DND-41 (cell line): Measurements from ENCODE around the gene SGCE.

ENCODE experiments used
- ATAC-seq: fragments of 200-7000 bp; cut with Tn5 transposase; 3 replicates; pipeline ENCODE4 v1.9.1; 2021; ENCODE audit warnings: low read depth; ENCODE audit not compliant: insufficient read depth
- DNase-seq: peaks from one replicate; pipeline ENCODE4 v3.0.0-alpha.2; 2020
- H2AFZ ChIP-seq: 2 replicates; pipeline ENCODE4 v1.6.0; 2012; ENCODE audit warnings: low read depth, low read length
- H3K27ac ChIP-seq: 2 replicates; pipeline ENCODE4 v1.5.1; 2012; ENCODE audit warnings: low read length, inconsistent platforms
- H3K27me3 ChIP-seq: fragments of 200-600 bp; sonication (generic); 2 replicates; pipeline ENCODE4 v1.6.0; 2012; ENCODE audit warnings: low read length, mild to moderate bottlenecking, inconsistent platforms; ENCODE audit not compliant: insufficient read depth, poor library complexity
- H3K36me3 ChIP-seq: 2 replicates; pipeline ENCODE4 v1.5.1; 2012; ENCODE audit warnings: low read length, inconsistent platforms; ENCODE audit not compliant: insufficient read depth
- H3K4me1 ChIP-seq: 2 replicates; pipeline ENCODE4 v1.5.1; 2012; ENCODE audit warnings: mild to moderate bottlenecking, low read length; ENCODE audit not compliant: insufficient read depth
- H3K4me2 ChIP-seq: 2 replicates; pipeline ENCODE4 v1.6.0; 2012; ENCODE audit warnings: mild to moderate bottlenecking, moderate library complexity, low read length, inconsistent platforms; ENCODE audit not compliant: insufficient read depth
- H3K4me3 ChIP-seq, 2 experiments: fragments of 200-600 bp in 1 of 2; shearing (Covaris generic) in 1 of 2; 2 replicates each; pipeline ENCODE4 v1.5.1; 2012 to 2016; ENCODE audit warnings: inconsistent platforms in 2 of 2, low read length in 2 of 2, mild to moderate bottlenecking in 2 of 2, low read depth in 1 of 2, moderate library complexity in 1 of 2
- H3K79me2 ChIP-seq: 2 replicates; pipeline ENCODE4 v1.6.0; 2012; ENCODE audit warnings: low read length, inconsistent platforms; ENCODE audit not compliant: insufficient read depth
- H3K9ac ChIP-seq: 2 replicates; pipeline ENCODE4 v1.6.0; 2012; ENCODE audit warnings: low read depth, mild to moderate bottlenecking, inconsistent platforms, low read length, moderate library complexity
- H3K9me3 ChIP-seq: 2 replicates; pipeline ENCODE4 v1.5.1; 2012; ENCODE audit warnings: low read length, moderate library complexity, mild to moderate bottlenecking, inconsistent platforms; ENCODE audit not compliant: insufficient read depth, severe bottlenecking
- H4K20me1 ChIP-seq: 2 replicates; pipeline ENCODE4 v1.6.0; 2012; ENCODE audit warnings: low read length; ENCODE audit not compliant: insufficient read depth
- CTCF ChIP-seq: IDR thresholded peaks from 2 replicates; pipeline ENCODE4 v1.5.1; 2012; ENCODE audit warnings: borderline replicate concordance, low read length, moderate library complexity, mild to moderate bottlenecking; ENCODE audit not compliant: poor library complexity, severe bottlenecking; ENCODE audit errors: extremely low read depth
- EZH2 ChIP-seq: IDR thresholded peaks from 3 replicates; pipeline ENCODE4 v1.6.1; 2012; ENCODE audit warnings: borderline replicate concordance, low read depth, mild to moderate bottlenecking, moderate library complexity, low read length, inconsistent platforms; ENCODE audit not compliant: severe bottlenecking

SGCE gene

GRCh38 chr7:94666879-94667587 lies 11.1 kb upstream of the SGCE start:
- no peak overlapping the region; the same call in 1 of the 2 replicates for H2AFZ ChIP-seq
- ATAC-seq = no peak

GRCh38 chr7:94665426-94665825 lies 9.5 kb upstream of the SGCE start:
- H3K4me1 ChIP-seq = no peaks in the 10 kb centered on the region
- H3K27ac ChIP-seq = no peak overlapping the region
- TF ChIP-seq EZH2 (no peak), CTCF (no peak)
- H3K9ac ChIP-seq = no peak overlapping the region
- H2AFZ ChIP-seq = no peak overlapping the region
- no peak for DNase-seq
- H4K20me1 ChIP-seq = no peaks in the 10 kb centered on the region
- H3K9me3 ChIP-seq = no peaks in the 10 kb centered on the region
- H3K79me2 ChIP-seq = no peaks in the 10 kb centered on the region
- no peaks in the 10 kb centered on the region for H3K27me3 ChIP-seq
- no peak for ATAC-seq
- no peak overlapping the region for H3K4me3 ChIP-seq
- H3K36me3 ChIP-seq = no peaks in the 10 kb centered on the region
- no peak overlapping the region for H3K4me2 ChIP-seq

More at GRCh38 chr7:94666879-94667587, 11.1 kb upstream of the SGCE start:
- Histone ChIP-seq H3K27ac (no peak overlapping the region), H3K27me3 (no peaks in the 10 kb centered on the region), H3K9me3 (no peaks in the 10 kb centered on the region), H3K36me3 (no peaks in the 10 kb centered on the region), H3K9ac (no peak overlapping the region), H4K20me1 (no peaks in the 10 kb centered on the region), H3K4me1 (no peaks in the 10 kb centered on the region), H3K4me2 (no peak overlapping the region), H3K4me3 (no peak overlapping the region), H3K79me2 (no peaks in the 10 kb centered on the region)
- TF ChIP-seq CTCF (no peak), EZH2 (no peak)
- DNase-seq = no peak

GRCh38 chr7:94664023-94664422 lies 8.1 kb upstream of the SGCE start:
- H4K20me1 ChIP-seq = no peaks in the 10 kb centered on the region
- ATAC-seq = no peak

More at GRCh38 chr7:94664023-94664422, 8.1 kb upstream of the SGCE start:
- Histone ChIP-seq H3K79me2 (no peaks in the 10 kb centered on the region), H3K27ac (no peak overlapping the region), H3K9me3 (no peaks in the 10 kb centered on the region), H3K4me1 (no peaks in the 10 kb centered on the region), H2AFZ (no peak overlapping the region), H3K9ac (no peak overlapping the region), H3K36me3 (no peaks in the 10 kb centered on the region), H3K4me3 (no peak overlapping the region), H3K27me3 (no peaks in the 10 kb centered on the region), H3K4me2 (no peak overlapping the region)
- TF ChIP-seq EZH2 (no peak), CTCF (no peak)
- DNase-seq = no peak
